HepG2 (cell line): ENCODE results near the gene IL13. TPM values are rescaled to one million over a fixed set of nuclear protein-coding genes. Genes with fewer than 3 reads are reported as not detected.

Experiments
- ATAC-seq: fragments of 200-7000 bp; cut with Tn5 transposase; 3 replicates; pipeline ENCODE4 v1.9.1; 2020; ENCODE audit warnings: mild to moderate bottlenecking, moderate library complexity
- BruUV-seq: library from RNA; stranded (reverse); fragments of 400-500 nt; replicated peaks from 2 replicates; lab custom pipeline; 2021; lab: Mats Ljungman, UMichigan
- CTCF ChIA-PET: fragments of 300-600 bp; formaldehyde crosslinking; extraction: SDS; loops from one replicate; lab custom pipeline; 2021; ENCODE audit warnings: low total read pairs, inconsistent platforms, low intra/inter-chr PET ratio; lab: Yijun Ruan, JAX
- POLR2A ChIA-PET: fragments of 350-600 bp; sonication (Branson Sonifier 250); formaldehyde crosslinking; loops from one replicate; lab custom pipeline; 2020; ENCODE audit warnings: antibody characterized with exemption, inconsistent platforms; lab: Yijun Ruan, JAX
- DNase-seq: peaks from one replicate; pipeline ENCODE4 v3.0.0-alpha.2; 2015; ENCODE audit warnings: low spot score
- FAIRE-seq: peaks from 3 replicates; lab custom pipeline; 2011; peaks lifted over from hg19 to GRCh38; lab: Jason Lieb, UNC
- H2AFZ ChIP-seq: one replicate; pipeline ENCODE4 v1.6.1; 2011; ENCODE audit warnings: low read length, inconsistent platforms
- H3K27ac ChIP-seq: fragments of 300-600 bp; 3 replicates; pipeline ENCODE4 v1.8.0; 2011; ENCODE audit warnings: mixed run types, mild to moderate bottlenecking, mixed read lengths, low read length, inconsistent platforms; ENCODE audit not compliant: insufficient read depth; ENCODE audit errors: extremely low read length
- H3K27me3 ChIP-seq, 2 experiments: fragments of 200-600 bp in 1 of 2; 2 replicates in 1 of 2; 3 replicates in 1 of 2; pipeline versions ENCODE4 v1.6.0 to v1.8.0; 2011; ENCODE audit warnings: low read length in 2 of 2, mild to moderate bottlenecking in 2 of 2, moderate library complexity in 2 of 2, inconsistent platforms in 1 of 2; ENCODE audit not compliant: insufficient read depth in 2 of 2, control insufficient read depth in 1 of 2
- H3K36me3 ChIP-seq, 2 experiments: fragments of 200-600 bp in 1 of 2; replicated peaks in 1 of 2; 2 replicates in 1 of 2; 3 replicates in 1 of 2; pipeline versions ENCODE4 v1.5.1 to v1.8.0; 2011; ENCODE audit warnings: low read length in 2 of 2, inconsistent platforms in 1 of 2; ENCODE audit not compliant: insufficient read depth in 2 of 2, control insufficient read depth in 1 of 2
- H3K4me1 ChIP-seq: 2 replicates; pipeline ENCODE4 v1.5.1; 2012; ENCODE audit warnings: low read length, inconsistent platforms; ENCODE audit not compliant: insufficient read depth
- H3K4me2 ChIP-seq: 2 replicates; pipeline ENCODE4 v1.6.0; 2011; ENCODE audit warnings: low read depth, low read length, inconsistent platforms
- H3K4me3 ChIP-seq, 3 experiments: fragments of 200-600 bp in 1 of 3; sonication (generic), shearing (Covaris generic) in 1 of 3; replicated peaks in 1 of 3; 2 replicates each; pipeline ENCODE4 v1.5.1; 2011 to 2016; ENCODE audit warnings: low read length in 3 of 3, inconsistent platforms in 2 of 3, low read depth in 2 of 3, mild to moderate bottlenecking in 2 of 3, control low read depth in 1 of 3, mixed read lengths in 1 of 3; ENCODE audit not compliant: insufficient read depth in 1 of 3
- H3K79me2 ChIP-seq: one replicate; pipeline ENCODE4 v1.6.1; 2011; ENCODE audit warnings: low read length, inconsistent platforms; ENCODE audit not compliant: insufficient read depth
- H3K9ac ChIP-seq: 2 replicates; pipeline ENCODE4 v1.6.0; 2011; ENCODE audit warnings: mild to moderate bottlenecking, low read depth, low read length, inconsistent platforms; ENCODE audit not compliant: insufficient read depth
- H3K9me3 ChIP-seq: 2 replicates; pipeline ENCODE4 v1.5.1; 2012; ENCODE audit warnings: mild to moderate bottlenecking, low read length
- H4K20me1 ChIP-seq: 2 replicates; pipeline ENCODE4 v1.6.0; 2011; ENCODE audit warnings: inconsistent platforms, mild to moderate bottlenecking, low read length, moderate library complexity; ENCODE audit not compliant: insufficient read depth
- PAXIP1 ChIP-seq: sonication (generic); formaldehyde crosslinking; conservative IDR thresholded peaks from 2 replicates; pipeline ENCODE4 v1.4.0; 2020; ENCODE audit warnings: mild to moderate bottlenecking, missing genetic modification reagents, moderate library complexity
- ZBTB10 ChIP-seq: sonication (generic); formaldehyde crosslinking; IDR thresholded peaks from 2 replicates; pipeline ENCODE4 v1.4.0; 2020; ENCODE audit warnings: missing genetic modification reagents, borderline replicate concordance
- ZKSCAN5 ChIP-seq: sonication (generic); formaldehyde crosslinking; IDR thresholded peaks from 2 replicates; pipeline ENCODE4 v1.5.1; 2020; ENCODE audit warnings: mild to moderate bottlenecking, missing genetic modification reagents
- ZNF317 ChIP-seq: sonication (generic); formaldehyde crosslinking; IDR thresholded peaks from 2 replicates; pipeline ENCODE4 v1.5.0; 2020; ENCODE audit warnings: mild to moderate bottlenecking, missing genetic modification reagents
- WGBS: methylation state at CpG from one replicate; pipeline ENCODE4 v1.1.6; 2017; ENCODE audit warnings: low lambda C conversion rate; 5-methylcytosine and 5-hydroxymethylcytosine counted together
- in situ Hi-C: cut with HindIII; loops from 2 replicates; pipeline ENCODE4 v1.10.0; 2017; ENCODE audit warnings: low pct_unique_long_range_greater_than_20kb; ENCODE audit not compliant: extremely low pct_ligation_motif_present
- intact Hi-C: fragments of 100-400 bp; cut with micrococcal nuclease; formaldehyde crosslinking; loops from one replicate; pipeline ENCODE4 v1.10.0; 2022; ENCODE audit not compliant: unreplicated experiment
- polyA plus RNA-seq, 8 experiments: library from polyadenylated mRNA; depleted of rRNA in 3 of 8; stranded (reverse) in 7 of 8; unstranded in 1 of 8; fragments of >200 nt; fragmentation: Illumina TruSeq in 4 of 8; extraction: Trizol in 4 of 8; gene quantifications; 2 replicates each; pipeline versions ENCODE4 v1.2.1 to v1.2.3, GENCODE V29; 2011 to 2016; ENCODE audit warnings: low read depth in 4 of 8, missing spikeins in 1 of 8, mixed read lengths in 1 of 8; ENCODE audit not compliant: insufficient read depth in 1 of 8
- total RNA-seq, 5 experiments: library from RNA; depleted of rRNA; stranded (reverse); fragments of >200 nt; fragmentation: Illumina TruSeq; extraction: Trizol; gene quantifications; 2 replicates each; pipeline ENCODE4 v1.2.3, GENCODE V29; 2016; ENCODE audit warnings: low read depth in 1 of 5
- TF ChIP-seq, protein P1 (sequence below): sonication (generic); formaldehyde crosslinking; IDR thresholded peaks from 2 replicates; pipeline ENCODE4 v1.8.0; 2022; ENCODE audit warnings: mild to moderate bottlenecking, missing genetic modification reagents; ENCODE audit not compliant: insufficient replicate concordance
- TF ChIP-seq, protein P2 (sequence below): sonication (generic); formaldehyde crosslinking; IDR thresholded peaks from 2 replicates; pipeline ENCODE4 v1.4.0; 2020; ENCODE audit warnings: missing genetic modification reagents

Gene IL13
- total and polyA plus RNA-seq, 2 of the 13 experiments (the other 11 are each of a cell fraction or from before 2014, with no cell fraction given): 0.05 TPM; not detected in 1

GRCh38 chr5:132666310-132667123 lies 8.5 kb downstream of the IL13 start (continued):
- 0 out of 2 replicates have a peak, but pooled peaks have one; percentile 32 for TF ChIP-seq PAXIP1 (CRISPR knock-in tag)
- TF ChIP-seq ZKSCAN5 (CRISPR knock-in tag): peak; percentile 49; the same call in 1 of the 2 replicates
- 0 out of 2 replicates have a peak, but pooled peaks have one; percentile 36 for TF ChIP-seq ZNF317 (CRISPR knock-in tag)

- H2AFZ ChIP-seq: no peak overlapping the region
- H3K27ac ChIP-seq: no peak overlapping the region
- H3K4me3 ChIP-seq: no peak overlapping the region
- FAIRE-seq: no peak
- ChIA-PET CTCF (no interaction called here), POLR2A (no interaction called here)
- no TSS peak for BruUV-seq
- in situ Hi-C loops: loop anchor here (25.0 kb wide), 1 partner anchor 280 kb away; no protein-coding TSS in a partner anchor
- peaks cover 3 to 23% of the 10 kb centered on the region in 2 experiments; a peak in 4 of 5 replicates for H3K27me3 ChIP-seq
- 74% methylated on average over 10 of the region's 10 CpGs for WGBS
- H3K9me3 ChIP-seq: no peaks in the 10 kb centered on the region
- DNase-seq: no peak
- no peaks in the 10 kb centered on the region for H3K79me2 ChIP-seq
- intact Hi-C loops: no loop called here
- no peak overlapping the region for H3K9ac ChIP-seq
- no peaks in the 10 kb centered on the region for H4K20me1 ChIP-seq
- H3K4me1 ChIP-seq: peaks cover 82% of the 10 kb centered on the region
- H3K4me2 ChIP-seq: no peak overlapping the region
- no peaks in the 10 kb centered on the region for H3K36me3 ChIP-seq
- ATAC-seq: no peak
- TF ChIP-seq, protein P1, sequence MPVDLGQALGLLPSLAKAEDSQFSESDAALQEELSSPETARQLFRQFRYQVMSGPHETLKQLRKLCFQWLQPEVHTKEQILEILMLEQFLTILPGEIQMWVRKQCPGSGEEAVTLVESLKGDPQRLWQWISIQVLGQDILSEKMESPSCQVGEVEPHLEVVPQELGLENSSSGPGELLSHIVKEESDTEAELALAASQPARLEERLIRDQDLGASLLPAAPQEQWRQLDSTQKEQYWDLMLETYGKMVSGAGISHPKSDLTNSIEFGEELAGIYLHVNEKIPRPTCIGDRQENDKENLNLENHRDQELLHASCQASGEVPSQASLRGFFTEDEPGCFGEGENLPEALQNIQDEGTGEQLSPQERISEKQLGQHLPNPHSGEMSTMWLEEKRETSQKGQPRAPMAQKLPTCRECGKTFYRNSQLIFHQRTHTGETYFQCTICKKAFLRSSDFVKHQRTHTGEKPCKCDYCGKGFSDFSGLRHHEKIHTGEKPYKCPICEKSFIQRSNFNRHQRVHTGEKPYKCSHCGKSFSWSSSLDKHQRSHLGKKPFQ (CRISPR knock-in tag): no peak
- TF ChIP-seq, protein P2, sequence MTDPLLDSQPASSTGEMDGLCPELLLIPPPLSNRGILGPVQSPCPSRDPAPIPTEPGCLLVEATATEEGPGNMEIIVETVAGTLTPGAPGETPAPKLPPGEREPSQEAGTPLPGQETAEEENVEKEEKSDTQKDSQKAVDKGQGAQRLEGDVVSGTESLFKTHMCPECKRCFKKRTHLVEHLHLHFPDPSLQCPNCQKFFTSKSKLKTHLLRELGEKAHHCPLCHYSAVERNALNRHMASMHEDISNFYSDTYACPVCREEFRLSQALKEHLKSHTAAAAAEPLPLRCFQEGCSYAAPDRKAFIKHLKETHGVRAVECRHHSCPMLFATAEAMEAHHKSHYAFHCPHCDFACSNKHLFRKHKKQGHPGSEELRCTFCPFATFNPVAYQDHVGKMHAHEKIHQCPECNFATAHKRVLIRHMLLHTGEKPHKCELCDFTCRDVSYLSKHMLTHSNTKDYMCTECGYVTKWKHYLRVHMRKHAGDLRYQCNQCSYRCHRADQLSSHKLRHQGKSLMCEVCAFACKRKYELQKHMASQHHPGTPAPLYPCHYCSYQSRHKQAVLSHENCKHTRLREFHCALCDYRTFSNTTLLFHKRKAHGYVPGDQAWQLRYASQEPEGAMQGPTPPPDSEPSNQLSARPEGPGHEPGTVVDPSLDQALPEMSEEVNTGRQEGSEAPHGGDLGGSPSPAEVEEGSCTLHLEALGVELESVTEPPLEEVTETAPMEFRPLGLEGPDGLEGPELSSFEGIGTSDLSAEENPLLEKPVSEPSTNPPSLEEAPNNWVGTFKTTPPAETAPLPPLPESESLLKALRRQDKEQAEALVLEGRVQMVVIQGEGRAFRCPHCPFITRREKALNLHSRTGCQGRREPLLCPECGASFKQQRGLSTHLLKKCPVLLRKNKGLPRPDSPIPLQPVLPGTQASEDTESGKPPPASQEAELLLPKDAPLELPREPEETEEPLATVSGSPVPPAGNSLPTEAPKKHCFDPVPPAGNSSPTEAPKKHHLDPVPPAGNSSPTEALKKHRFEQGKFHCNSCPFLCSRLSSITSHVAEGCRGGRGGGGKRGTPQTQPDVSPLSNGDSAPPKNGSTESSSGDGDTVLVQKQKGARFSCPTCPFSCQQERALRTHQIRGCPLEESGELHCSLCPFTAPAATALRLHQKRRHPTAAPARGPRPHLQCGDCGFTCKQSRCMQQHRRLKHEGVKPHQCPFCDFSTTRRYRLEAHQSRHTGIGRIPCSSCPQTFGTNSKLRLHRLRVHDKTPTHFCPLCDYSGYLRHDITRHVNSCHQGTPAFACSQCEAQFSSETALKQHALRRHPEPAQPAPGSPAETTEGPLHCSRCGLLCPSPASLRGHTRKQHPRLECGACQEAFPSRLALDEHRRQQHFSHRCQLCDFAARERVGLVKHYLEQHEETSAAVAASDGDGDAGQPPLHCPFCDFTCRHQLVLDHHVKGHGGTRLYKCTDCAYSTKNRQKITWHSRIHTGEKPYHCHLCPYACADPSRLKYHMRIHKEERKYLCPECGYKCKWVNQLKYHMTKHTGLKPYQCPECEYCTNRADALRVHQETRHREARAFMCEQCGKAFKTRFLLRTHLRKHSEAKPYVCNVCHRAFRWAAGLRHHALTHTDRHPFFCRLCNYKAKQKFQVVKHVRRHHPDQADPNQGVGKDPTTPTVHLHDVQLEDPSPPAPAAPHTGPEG (CRISPR knock-in tag): no peak
- no peak for TF ChIP-seq ZBTB10 (CRISPR knock-in tag)
Measured at GRCh38 chr5:132667309-132667708, 9.3 kb downstream of the IL13 start.
